HEK293 (cell line): ENCODE measurements around the gene HNRNPH1.

Experiments used
- CTCF ChIA-PET: fragments of 350-600 bp; formaldehyde crosslinking; extraction: SDS; loops from one replicate; lab custom pipeline; 2021; ENCODE audit warnings: antibody characterized with exemption; lab: Yijun Ruan, JAX
- POLR2A ChIA-PET: fragments of 300-600 bp; formaldehyde crosslinking; extraction: SDS; loops from one replicate; lab custom pipeline; 2020; ENCODE audit warnings: antibody characterized with exemption, inconsistent platforms; lab: Yijun Ruan, JAX
- H3K27ac ChIP-seq: fragments of 200-500 bp; sonication (Bioruptor generic); 2 replicates; pipeline ENCODE4 v1.5.1; 2014; ENCODE audit warnings: low read depth, low read length, control low read depth, inconsistent platforms; ENCODE audit errors: extremely low read depth
- H3K36me3 ChIP-seq, 2 experiments: fragments of 200-500 bp in 1 of 2; sonication (Bioruptor generic) in 1 of 2; 1 replicate in 1 of 2; 2 replicates in 1 of 2; pipeline ENCODE4 v1.5.1; 2014 to 2017; ENCODE audit warnings: inconsistent platforms in 2 of 2, low read length in 2 of 2; ENCODE audit not compliant: control insufficient read depth in 2 of 2, insufficient read depth in 1 of 2
- H3K4me1 ChIP-seq: fragments of 200-500 bp; sonication (Bioruptor generic); 2 replicates; pipeline ENCODE4 v1.5.1; 2014; ENCODE audit warnings: mild to moderate bottlenecking, low read length, inconsistent platforms; ENCODE audit not compliant: control insufficient read depth, insufficient read depth
- H3K4me3 ChIP-seq: 2 replicates; pipeline ENCODE4 v1.5.1; 2011; ENCODE audit warnings: low read depth, mild to moderate bottlenecking, control low read depth, low read length, moderate library complexity
- H3K9me3 ChIP-seq: fragments of 200-500 bp; sonication (Bioruptor generic); 2 replicates; pipeline ENCODE4 v1.5.1; 2014; ENCODE audit warnings: low read depth, low read length, inconsistent platforms; ENCODE audit not compliant: control insufficient read depth, insufficient read depth
- EGR2 ChIP-seq: fragments of 450-650 bp; formaldehyde crosslinking; IDR thresholded peaks from 2 replicates; pipeline ENCODE4 v1.5.1; 2016; ENCODE audit warnings: low read depth, missing biosample characterization, missing genetic modification characterization
- MYNN ChIP-seq: fragments of 450-650 bp; formaldehyde crosslinking; IDR thresholded peaks from 2 replicates; pipeline ENCODE4 v1.5.1; 2016; ENCODE audit warnings: missing biosample characterization, missing genetic modification characterization, borderline replicate concordance
- PATZ1 ChIP-seq: fragments of 450-650 bp; formaldehyde crosslinking; IDR thresholded peaks from 2 replicates; pipeline ENCODE4 v1.5.1; 2016; ENCODE audit warnings: missing biosample characterization, missing genetic modification characterization
- SCRT2 ChIP-seq: fragments of 450-650 bp; formaldehyde crosslinking; IDR thresholded peaks from 2 replicates; pipeline ENCODE4 v1.5.1; 2016; ENCODE audit warnings: missing biosample characterization, missing genetic modification characterization
- ZBTB20 ChIP-seq: fragments of 450-650 bp; formaldehyde crosslinking; IDR thresholded peaks from 2 replicates; pipeline ENCODE4 v1.5.1; 2016; ENCODE audit warnings: missing biosample characterization, missing genetic modification characterization
- ZEB2 ChIP-seq: fragments of 450-650 bp; formaldehyde crosslinking; IDR thresholded peaks from 2 replicates; pipeline ENCODE4 v1.5.1; 2016; ENCODE audit warnings: missing biosample characterization, missing genetic modification characterization
- ZFP3 ChIP-seq: fragments of 450-650 bp; formaldehyde crosslinking; IDR thresholded peaks from 2 replicates; pipeline ENCODE4 v1.5.1; 2016; ENCODE audit warnings: low read depth, missing biosample characterization, missing genetic modification characterization
- ZNF133 ChIP-seq: fragments of 450-650 bp; formaldehyde crosslinking; IDR thresholded peaks from 2 replicates; pipeline ENCODE4 v1.5.1; 2016; ENCODE audit warnings: missing biosample characterization, missing genetic modification characterization
- ZNF140 ChIP-seq: fragments of 450-650 bp; formaldehyde crosslinking; IDR thresholded peaks from 2 replicates; pipeline ENCODE4 v1.5.1; 2016; ENCODE audit warnings: missing biosample characterization, missing genetic modification characterization
- ZNF148 ChIP-seq: fragments of 450-650 bp; formaldehyde crosslinking; IDR thresholded peaks from 2 replicates; pipeline ENCODE4 v1.5.0; 2017; ENCODE audit warnings: missing biosample characterization, missing genetic modification characterization, borderline replicate concordance
- ZNF169 ChIP-seq: fragments of 450-650 bp; formaldehyde crosslinking; IDR thresholded peaks from 2 replicates; pipeline ENCODE4 v1.5.1; 2016; ENCODE audit warnings: missing biosample characterization, missing genetic modification characterization
- ZNF223 ChIP-seq: fragments of 450-650 bp; formaldehyde crosslinking; IDR thresholded peaks from 2 replicates; pipeline ENCODE4 v1.5.1; 2016; ENCODE audit warnings: missing biosample characterization, missing genetic modification characterization
- ZNF324 ChIP-seq: fragments of 450-650 bp; formaldehyde crosslinking; IDR thresholded peaks from 2 replicates; pipeline ENCODE4 v1.5.1; 2016; ENCODE audit warnings: missing biosample characterization, missing genetic modification characterization
- ZNF488 ChIP-seq: fragments of 450-650 bp; formaldehyde crosslinking; IDR thresholded peaks from 2 replicates; pipeline ENCODE4 v1.5.1; 2016; ENCODE audit warnings: missing biosample characterization, missing genetic modification characterization
- ZNF548 ChIP-seq: fragments of 450-650 bp; formaldehyde crosslinking; IDR thresholded peaks from 2 replicates; pipeline ENCODE4 v1.5.1; 2016; ENCODE audit warnings: missing biosample characterization, missing genetic modification characterization
- ZNF600 ChIP-seq: fragments of 450-650 bp; formaldehyde crosslinking; IDR thresholded peaks from 2 replicates; pipeline ENCODE4 v1.5.1; 2016; ENCODE audit warnings: missing biosample characterization, missing genetic modification characterization
- ZNF621 ChIP-seq: fragments of 450-650 bp; formaldehyde crosslinking; IDR thresholded peaks from 2 replicates; pipeline ENCODE4 v1.5.1; 2017; ENCODE audit warnings: missing biosample characterization, missing genetic modification characterization
- ZNF629 ChIP-seq: fragments of 450-650 bp; formaldehyde crosslinking; IDR thresholded peaks from 2 replicates; pipeline ENCODE4 v1.5.1; 2017; ENCODE audit warnings: missing biosample characterization, missing genetic modification characterization
- ZNF654 ChIP-seq: fragments of 450-650 bp; formaldehyde crosslinking; IDR thresholded peaks from 2 replicates; pipeline ENCODE4 v1.5.1; 2016; ENCODE audit warnings: low read depth, missing biosample characterization, missing genetic modification characterization
- ZNF664 ChIP-seq: fragments of 450-650 bp; formaldehyde crosslinking; IDR thresholded peaks from 2 replicates; pipeline ENCODE4 v1.5.1; 2016; ENCODE audit warnings: missing biosample characterization, missing genetic modification characterization
- ZNF747 ChIP-seq: fragments of 450-650 bp; formaldehyde crosslinking; IDR thresholded peaks from 2 replicates; pipeline ENCODE4 v1.5.1; 2016; ENCODE audit warnings: missing biosample characterization, missing genetic modification characterization
- ZNF76 ChIP-seq: fragments of 450-650 bp; formaldehyde crosslinking; IDR thresholded peaks from 2 replicates; pipeline ENCODE4; 2016; ENCODE audit warnings: low read depth, missing biosample characterization, missing genetic modification characterization, borderline replicate concordance
- ZNF768 ChIP-seq: fragments of 450-650 bp; formaldehyde crosslinking; IDR thresholded peaks from 2 replicates; pipeline ENCODE4 v1.5.1; 2018; ENCODE audit warnings: missing biosample characterization, mild to moderate bottlenecking, missing genetic modification characterization
- ZSCAN16 ChIP-seq: fragments of 450-650 bp; formaldehyde crosslinking; IDR thresholded peaks from 2 replicates; pipeline ENCODE4 v1.5.1; 2016; ENCODE audit warnings: missing biosample characterization, missing genetic modification characterization
- TF ChIP-seq, protein P1 (sequence below): fragments of 450-650 bp; formaldehyde crosslinking; IDR thresholded peaks from 2 replicates; pipeline ENCODE4 v1.5.1; 2016; ENCODE audit warnings: missing biosample characterization, missing genetic modification characterization
- TF ChIP-seq, protein P2 (sequence below): fragments of 450-650 bp; formaldehyde crosslinking; IDR thresholded peaks from 2 replicates; pipeline ENCODE4 v1.5.1; 2016; ENCODE audit warnings: missing biosample characterization, missing genetic modification characterization
- TF ChIP-seq, protein P3 (sequence below): sonication (generic); formaldehyde crosslinking; IDR thresholded peaks from 2 replicates; pipeline ENCODE4 v1.8.1; 2022; ENCODE audit warnings: mild to moderate bottlenecking, moderate library complexity, missing genetic modification reagents

The HNRNPH1 gene

DNA sequence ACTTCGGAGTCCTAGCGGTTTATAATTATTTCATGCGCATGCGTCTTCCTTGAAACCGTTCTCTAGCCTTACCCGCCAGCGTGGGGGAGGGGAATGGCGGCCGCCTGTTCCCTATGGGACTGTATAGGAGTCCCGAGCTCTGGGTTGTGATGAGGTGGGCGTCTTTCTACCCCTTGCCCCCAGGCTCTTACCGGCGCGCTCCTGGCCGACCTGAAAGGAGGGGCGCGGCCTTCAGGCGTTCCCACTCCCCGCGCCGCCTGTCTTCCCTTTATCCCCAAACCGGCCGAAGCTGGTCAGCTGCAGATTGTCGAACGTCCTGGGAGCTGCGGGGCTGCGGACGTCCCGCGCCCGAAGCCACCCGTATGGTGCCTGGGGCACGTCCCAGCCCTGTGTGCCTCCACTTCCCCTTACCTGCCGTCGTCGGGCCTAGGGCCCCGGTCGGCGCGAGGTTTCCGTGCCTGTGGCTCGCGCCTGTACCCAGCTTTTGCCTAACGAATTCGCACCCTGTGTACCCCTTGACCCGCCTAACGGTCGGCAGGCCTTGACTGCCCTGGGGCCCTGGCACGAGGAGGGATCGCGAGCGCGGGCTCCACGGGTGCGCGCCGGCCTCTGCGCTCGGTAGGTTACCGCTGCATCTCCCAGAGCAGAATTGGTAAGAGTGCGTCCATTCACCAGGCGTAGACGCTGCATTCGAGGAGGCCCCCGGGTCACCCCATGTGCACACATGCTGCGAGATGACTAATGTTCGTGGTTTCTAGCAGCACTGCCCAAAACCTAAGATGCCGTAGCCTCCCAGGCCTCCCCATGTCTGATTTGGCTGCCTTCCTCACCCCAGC is 653 bp upstream of the HNRNPH1 start:
- ChIA-PET POLR2A (interaction anchor here (0.5 to 3.8 kb wide), 48 partner anchors 8 to 1548 kb away, joined by 3 to 94 read pairs (median 5); partner anchors contain the start of genes CANX, MAML1 and RUFY1), CTCF (interaction anchor here (0.7 to 1.1 kb wide), 7 partner anchors 9 to 55 kb away, joined by 3 to 5 read pairs (median 3); no protein-coding TSS in a partner anchor)
- H3K9me3 ChIP-seq: no peaks in the 10 kb centered on the region
- peaks cover 10% of the 10 kb centered on the region for H3K4me1 ChIP-seq
- peaks cover 33 to 35% of the 10 kb centered on the region in 2 experiments for H3K36me3 ChIP-seq
- peak overlapping the region; percentile 92 for H3K27ac ChIP-seq
- H3K4me3 ChIP-seq: peak overlapping the region; percentile 59
- TF ChIP-seq ZNF768: no peak
- TF ChIP-seq ZNF747: no peak
- TF ChIP-seq, protein P1, sequence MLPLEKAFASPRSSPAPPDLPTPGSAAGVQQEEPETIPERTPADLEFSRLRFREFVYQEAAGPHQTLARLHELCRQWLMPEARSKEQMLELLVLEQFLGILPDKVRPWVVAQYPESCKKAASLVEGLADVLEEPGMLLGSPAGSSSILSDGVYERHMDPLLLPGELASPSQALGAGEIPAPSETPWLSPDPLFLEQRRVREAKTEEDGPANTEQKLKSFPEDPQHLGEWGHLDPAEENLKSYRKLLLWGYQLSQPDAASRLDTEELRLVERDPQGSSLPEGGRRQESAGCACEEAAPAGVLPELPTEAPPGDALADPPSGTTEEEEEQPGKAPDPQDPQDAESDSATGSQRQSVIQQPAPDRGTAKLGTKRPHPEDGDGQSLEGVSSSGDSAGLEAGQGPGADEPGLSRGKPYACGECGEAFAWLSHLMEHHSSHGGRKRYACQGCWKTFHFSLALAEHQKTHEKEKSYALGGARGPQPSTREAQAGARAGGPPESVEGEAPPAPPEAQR (tag by site-specific recombination): no peak
- no peak for TF ChIP-seq ZNF148 (tag by site-specific recombination)
- no peak; the same call in 1 of the 2 replicates for TF ChIP-seq ZNF629 (tag by site-specific recombination)
- peak; percentile 52; the same call in 1 of the 2 replicates for TF ChIP-seq EGR2 (tag by site-specific recombination)
- no peak for TF ChIP-seq ZNF621 (tag by site-specific recombination)
- no peak for TF ChIP-seq ZNF548 (tag by site-specific recombination)
- no peak for TF ChIP-seq ZNF133 (tag by site-specific recombination)
- no peak for TF ChIP-seq ZNF169 (tag by site-specific recombination)
- peak; percentile 40; the same call in 1 of the 2 replicates for TF ChIP-seq PATZ1 (tag by site-specific recombination)
- peak; percentile 58; the same call in 1 of the 2 replicates for TF ChIP-seq ZBTB20 (tag by site-specific recombination)
- TF ChIP-seq MYNN (tag by site-specific recombination): peak; percentile 53; the same call in 1 of the 2 replicates
- no peak for TF ChIP-seq ZSCAN16 (tag by site-specific recombination)
- TF ChIP-seq ZNF654 (tag by site-specific recombination): no peak
- TF ChIP-seq, protein P2, sequence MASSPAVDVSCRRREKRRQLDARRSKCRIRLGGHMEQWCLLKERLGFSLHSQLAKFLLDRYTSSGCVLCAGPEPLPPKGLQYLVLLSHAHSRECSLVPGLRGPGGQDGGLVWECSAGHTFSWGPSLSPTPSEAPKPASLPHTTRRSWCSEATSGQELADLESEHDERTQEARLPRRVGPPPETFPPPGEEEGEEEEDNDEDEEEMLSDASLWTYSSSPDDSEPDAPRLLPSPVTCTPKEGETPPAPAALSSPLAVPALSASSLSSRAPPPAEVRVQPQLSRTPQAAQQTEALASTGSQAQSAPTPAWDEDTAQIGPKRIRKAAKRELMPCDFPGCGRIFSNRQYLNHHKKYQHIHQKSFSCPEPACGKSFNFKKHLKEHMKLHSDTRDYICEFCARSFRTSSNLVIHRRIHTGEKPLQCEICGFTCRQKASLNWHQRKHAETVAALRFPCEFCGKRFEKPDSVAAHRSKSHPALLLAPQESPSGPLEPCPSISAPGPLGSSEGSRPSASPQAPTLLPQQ (tag by site-specific recombination): no peak
- no peak for TF ChIP-seq ZNF488
- TF ChIP-seq SCRT2 (tag by site-specific recombination): no peak; the same call in 1 of the 2 replicates
- no peak for TF ChIP-seq ZNF664
- peak; percentile 53; the same call in 1 of the 2 replicates for TF ChIP-seq ZNF76 (tag by site-specific recombination)
- 0 out of 2 replicates have a peak, but pooled peaks have one; percentile 33 for TF ChIP-seq ZEB2 (tag by site-specific recombination)
- TF ChIP-seq ZNF600 (tag by site-specific recombination): peak; percentile 43
- 0 out of 2 replicates have a peak, but pooled peaks have one; percentile 28 for TF ChIP-seq ZNF223
- TF ChIP-seq, protein P3, sequence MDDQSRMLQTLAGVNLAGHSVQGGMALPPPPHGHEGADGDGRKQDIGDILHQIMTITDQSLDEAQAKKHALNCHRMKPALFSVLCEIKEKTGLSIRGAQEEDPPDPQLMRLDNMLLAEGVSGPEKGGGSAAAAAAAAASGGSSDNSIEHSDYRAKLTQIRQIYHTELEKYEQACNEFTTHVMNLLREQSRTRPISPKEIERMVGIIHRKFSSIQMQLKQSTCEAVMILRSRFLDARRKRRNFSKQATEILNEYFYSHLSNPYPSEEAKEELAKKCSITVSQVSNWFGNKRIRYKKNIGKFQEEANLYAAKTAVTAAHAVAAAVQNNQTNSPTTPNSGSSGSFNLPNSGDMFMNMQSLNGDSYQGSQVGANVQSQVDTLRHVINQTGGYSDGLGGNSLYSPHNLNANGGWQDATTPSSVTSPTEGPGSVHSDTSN (CRISPR knock-in tag): no peak
- peak; percentile 84 for TF ChIP-seq ZNF324 (tag by site-specific recombination)
- TF ChIP-seq ZFP3: no peak
- TF ChIP-seq ZNF140 (tag by site-specific recombination): no peak
